Muscle of arm (tissue), 12 donors: Measurements from ENCODE around the gene DOCK2. TPM values are rescaled to one million over a fixed set of nuclear protein-coding genes. Genes with fewer than 3 reads are reported as not detected.

ENCODE experiments used
- DNase-seq: peaks from one replicate; pipeline ENCODE4 v3.0.0-alpha.2; 2013
- polyA plus RNA-seq, 12 donors: library from polyadenylated mRNA; unstranded; fragments of 120-200 nt; gene quantifications; one replicate each; pipeline ENCODE4 v1.2.1, GENCODE V29; 2013; ENCODE audit not compliant: insufficient read length in 12 of 12

The DOCK2 gene
- polyA plus RNA-seq, 12 donors, result 2.7 to 18.3 (median 3.6) TPM; not detected in 1

DNA sequence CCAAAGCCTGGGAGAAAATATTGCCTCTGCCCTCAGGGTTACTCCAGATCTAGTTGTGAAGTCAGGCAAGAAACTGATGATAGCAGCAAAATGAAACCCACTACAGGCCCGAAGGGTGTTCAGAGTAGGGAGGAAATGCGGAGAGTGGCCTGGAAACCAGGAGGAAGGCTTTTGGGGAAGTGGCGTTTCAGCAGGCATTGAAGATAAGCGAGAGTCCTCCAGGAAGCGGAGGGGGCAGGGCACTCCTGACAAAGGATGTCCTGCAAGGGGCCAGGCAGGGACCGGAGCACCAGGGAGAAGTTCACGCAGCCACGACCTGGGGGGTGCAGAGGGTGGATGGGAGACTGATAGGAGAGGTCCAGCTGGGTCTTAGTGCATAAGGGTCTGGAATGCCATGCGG lies 460.9 kb downstream of the DOCK2 start:
- no peak for DNase-seq

GRCh38 chr5:170100066-170100943 lies 463.2 kb downstream of the DOCK2 start:
- DNase-seq, result peak; percentile 86

DNA sequence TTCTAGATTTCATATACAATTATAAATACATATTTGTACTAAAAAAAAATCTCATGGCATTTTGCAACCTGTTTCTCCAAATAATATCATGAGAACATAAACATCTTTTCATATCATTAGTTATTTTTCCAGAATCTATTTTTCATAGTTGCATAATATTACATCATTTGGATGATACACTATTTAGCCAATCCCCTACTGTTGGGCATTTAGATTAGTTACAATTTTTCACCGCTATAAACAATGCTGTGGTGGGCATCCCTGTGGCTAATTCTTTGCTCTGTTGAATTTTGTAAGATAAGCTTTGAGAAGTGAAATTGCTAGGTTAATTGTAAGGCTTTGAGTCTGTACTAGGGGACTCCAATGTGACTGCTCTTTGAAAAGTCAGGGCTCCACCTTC lies 466.4 kb downstream of the DOCK2 start:
- DNase-seq, result no peak

- DNase-seq, result no peak
Observed at GRCh38 chr5:170104299-170104698, 467.2 kb downstream of the DOCK2 start.

DNA sequence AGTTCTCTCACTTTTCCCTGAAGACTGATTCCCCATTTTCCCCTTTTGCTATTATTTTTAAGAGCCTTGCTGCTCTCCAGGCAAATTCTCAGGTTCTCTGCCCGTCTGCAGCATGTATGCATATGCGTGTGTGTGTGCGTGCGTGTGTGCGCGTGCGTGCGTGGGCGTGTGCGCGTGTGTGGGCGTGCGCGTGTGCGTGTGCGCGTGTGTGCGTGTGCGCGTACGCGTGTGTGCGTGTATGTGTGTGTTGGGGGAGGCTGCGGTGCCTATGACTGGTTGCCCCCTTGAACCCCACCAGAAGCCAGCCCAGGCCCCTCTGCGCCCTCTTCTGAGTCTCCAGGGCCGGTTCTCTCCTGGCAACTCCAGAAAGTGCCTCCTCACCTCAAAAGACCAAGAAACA lies 467.6 kb downstream of the DOCK2 start:
- DNase-seq, result no peak

DNA sequence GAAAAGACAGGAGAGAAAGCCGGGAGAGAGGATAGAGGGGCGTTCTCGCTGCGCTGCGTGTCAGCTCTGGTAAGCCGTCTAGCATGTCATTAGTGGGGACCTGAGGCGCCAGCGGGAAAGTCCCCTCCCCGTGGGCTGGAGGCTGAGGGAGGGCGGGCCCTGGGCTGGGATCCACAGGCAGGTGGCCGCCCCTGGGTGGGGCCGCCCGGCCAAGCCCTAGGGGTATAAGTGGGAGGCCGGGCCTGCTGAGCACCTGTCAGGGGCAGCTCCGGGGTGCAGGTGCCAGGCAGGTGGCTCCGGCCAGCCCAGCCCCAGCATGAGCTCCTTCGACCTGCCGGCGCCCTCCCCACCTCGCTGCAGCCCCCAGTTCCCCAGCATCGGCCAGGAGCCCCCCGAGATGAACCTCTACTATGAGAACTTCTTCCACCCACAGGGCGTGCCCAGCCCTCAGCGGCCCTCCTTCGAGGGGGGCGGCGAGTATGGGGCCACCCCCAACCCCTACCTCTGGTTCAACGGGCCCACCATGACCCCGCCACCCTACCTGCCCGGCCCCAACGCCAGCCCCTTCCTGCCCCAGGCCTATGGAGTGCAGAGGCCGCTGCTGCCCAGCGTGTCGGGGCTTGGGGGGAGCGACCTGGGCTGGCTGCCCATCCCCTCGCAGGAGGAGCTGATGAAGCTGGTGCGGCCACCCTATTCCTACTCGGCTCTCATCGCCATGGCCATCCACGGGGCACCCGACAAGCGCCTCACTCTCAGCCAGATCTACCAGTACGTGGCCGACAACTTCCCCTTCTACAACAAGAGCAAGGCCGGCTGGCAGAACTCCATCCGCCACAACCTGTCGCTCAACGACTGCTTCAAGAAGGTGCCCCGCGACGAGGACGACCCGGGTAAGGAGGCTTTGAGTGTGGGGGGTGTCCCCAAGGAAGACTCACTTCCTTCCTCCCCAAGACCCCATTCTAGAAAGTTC lies 468.9 kb downstream of the DOCK2 start, which contains the start of gene FOXI1:
FOXI1 (plus strand) TSS at position 256 of the 970 bp plus-strand sequence; CDS start at position 317, 61 bp downstream.
- no peak for DNase-seq

DNA sequence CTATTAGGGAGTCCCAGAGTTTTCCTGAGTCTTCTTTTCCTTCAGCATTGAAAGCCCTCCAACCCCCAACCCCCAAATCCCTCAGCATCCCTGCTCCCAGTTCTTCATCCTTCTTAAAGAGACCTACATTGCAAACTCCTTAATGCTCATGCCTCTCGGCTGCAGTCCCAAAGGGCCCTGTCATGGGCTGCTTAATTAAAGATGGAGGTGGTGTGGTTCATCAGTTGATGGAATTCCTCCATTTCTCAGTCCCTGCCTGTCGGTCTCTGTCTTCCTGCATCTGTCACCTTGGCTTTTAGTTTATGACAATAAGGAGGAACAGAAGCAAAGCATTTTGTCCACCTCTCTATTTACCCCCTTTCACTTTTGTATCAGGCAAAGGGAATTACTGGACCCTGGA lies 470.6 kb downstream of the DOCK2 start:
- DNase-seq, result no peak

- DNase-seq, result no peak
Observed at GRCh38 chr5:170108266-170108785, 471.3 kb downstream of the DOCK2 start.

GRCh38 chr5:170109059-170110031 lies 472.3 kb downstream of the DOCK2 start:
- DNase-seq, result no peak

DNA sequence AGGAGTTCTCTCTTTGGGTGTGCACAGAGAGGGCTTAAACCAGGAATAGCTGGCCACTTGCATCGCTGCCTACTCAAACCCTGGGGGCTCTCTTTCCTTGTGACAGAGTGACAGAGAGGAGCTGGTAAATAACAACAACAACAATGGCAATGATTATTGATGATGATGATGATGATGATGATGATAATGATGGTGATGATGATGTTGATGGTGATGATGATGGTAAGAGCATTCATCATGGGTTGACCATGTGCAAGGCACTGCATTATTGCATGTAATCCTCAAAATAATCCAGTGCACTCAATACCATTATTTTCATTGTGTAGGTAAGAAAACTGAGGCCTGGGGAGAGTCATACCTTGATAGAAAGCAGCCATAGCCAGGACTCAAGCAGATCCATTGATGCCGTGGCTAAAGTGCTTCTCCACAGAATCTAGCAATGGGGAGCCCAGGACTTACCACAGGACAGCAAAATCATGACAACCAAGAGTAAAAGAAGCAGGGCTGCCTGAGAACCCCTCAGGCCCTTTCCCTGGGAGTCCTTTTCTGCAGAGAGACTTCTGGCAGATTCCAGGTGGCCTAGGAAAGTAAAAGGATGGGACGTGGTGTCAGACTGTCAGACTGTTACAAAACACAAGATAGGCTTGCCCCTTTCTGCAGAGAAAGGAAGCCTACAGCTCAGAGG lies 473.5 kb downstream of the DOCK2 start:
- no peak for DNase-seq

DNA sequence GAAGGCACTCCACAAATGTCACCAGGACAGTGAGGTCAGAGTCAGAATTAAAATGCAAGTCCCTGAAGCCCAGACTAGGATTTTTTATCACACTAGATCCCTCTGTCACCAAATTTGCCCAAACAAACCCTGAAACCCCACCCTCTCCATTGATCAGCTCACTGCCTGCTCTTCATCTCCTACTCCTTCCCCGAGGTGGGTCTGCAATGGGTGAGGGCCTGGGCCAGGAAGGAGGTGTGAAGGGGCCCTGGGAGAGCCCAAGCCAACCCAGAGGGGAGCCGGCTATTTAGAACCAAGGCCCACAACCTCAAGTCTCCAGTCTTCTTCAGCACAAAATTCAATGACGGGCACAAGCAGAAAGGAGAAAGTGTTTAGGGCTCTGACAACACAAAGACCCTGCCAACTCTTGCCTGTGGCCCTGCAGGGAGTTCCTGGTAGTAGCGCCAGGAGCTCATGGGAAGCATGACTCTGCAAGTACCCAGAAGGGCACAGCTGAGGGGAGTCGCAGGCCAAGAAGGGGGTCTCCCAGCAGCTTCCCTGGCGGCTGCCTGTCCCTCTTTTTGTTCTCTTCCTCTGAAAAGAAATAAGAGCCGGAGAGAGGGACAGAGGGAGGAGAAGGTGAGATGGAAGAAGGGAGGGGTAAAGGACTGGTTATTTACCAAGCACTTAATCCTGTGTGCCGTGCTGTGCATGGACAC lies 474.2 kb downstream of the DOCK2 start:
- DNase-seq, result no peak

DNA sequence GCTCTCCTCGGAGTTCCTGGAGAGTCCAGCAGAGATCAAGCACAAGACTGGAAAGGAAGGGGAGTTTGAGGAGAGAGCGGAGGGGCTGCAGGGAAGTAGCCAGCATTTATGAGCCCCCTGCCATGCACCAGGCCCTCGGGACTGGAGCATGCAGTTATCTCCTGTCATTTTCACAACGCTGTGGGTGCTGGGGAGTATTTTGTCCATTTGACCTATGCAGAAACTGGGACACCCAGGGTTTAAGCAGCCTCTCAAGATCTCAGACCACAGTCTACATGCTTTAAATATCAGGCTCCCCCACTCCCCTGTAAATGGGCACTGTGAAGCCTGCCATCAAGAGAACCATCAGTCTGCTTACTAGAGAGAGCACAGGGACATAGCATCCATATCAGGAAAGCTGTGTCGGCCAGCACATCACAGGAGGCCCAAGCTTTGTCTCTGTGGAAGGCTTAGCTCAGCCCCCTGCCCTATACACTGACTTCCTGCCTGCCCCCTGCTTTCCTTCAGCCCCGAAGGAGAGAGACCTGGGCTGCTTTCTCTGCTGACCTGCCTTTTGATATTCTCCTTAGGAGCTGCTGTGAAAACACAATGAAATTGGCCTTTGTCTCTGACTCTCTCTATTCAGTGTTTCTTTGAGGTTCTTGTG lies 475.9 kb downstream of the DOCK2 start:
- DNase-seq, result no peak

DNA sequence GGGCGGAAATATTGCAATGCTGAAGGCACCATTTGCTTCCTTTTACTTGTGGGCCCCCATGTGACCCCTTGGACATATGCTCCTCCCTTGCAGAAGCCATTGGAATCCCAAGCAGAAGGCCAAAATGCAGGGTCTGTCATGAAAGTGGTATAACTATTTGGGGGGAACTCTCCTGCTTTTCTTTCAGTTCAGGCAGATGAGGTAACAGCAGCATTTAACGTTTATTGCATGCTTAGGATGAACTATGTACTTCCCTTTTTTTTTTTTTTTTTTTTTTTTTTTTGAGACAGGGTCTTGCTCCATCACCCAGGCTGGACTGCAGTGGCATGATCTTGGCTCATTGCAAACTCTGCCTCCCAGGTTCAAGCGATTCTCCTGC lies 476.4 kb downstream of the DOCK2 start:
- no peak for DNase-seq

DNA sequence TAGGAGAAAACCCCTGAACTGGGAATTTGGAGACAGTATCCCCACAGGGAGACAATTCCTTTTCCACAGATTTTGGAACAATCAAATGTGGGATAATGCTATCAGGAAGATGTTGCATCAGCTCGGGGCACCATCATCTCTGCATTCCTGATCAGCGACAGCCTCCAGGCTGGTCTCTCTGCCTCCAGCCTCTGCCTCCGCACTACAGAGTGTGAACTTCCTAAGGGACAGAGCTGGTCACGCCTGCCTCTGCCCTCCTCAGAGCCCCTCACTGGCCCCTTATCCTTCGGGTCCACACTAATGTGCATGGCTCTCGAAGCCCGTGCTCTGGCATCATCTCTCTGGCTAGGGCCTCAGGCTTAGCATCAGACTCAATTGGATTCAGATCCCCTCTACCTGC lies 477.2 kb downstream of the DOCK2 start:
- DNase-seq, result no peak

GRCh38 chr5:170115925-170116324 lies 478.9 kb downstream of the DOCK2 start:
- no peak for DNase-seq

DNA sequence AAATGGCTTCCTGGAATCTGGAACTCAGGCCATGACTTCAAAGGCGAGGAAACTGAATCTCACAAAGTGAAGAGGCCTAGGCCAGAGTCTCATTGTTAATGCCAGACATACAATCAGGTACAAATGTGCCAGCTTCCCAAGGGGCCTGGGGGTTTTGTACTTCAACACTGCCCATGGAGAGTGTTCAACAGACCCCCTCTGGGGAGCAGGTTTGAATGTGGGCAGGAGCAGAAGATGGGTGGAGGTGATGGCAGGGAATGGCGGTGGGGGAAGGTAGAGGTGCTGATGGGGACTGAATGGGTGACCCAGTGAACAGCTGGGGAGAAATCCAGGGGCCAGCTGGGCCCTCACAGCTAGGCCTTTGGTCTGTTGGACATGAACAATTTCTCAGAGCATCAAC lies 480.7 kb downstream of the DOCK2 start:
- DNase-seq, result no peak

- no peak for DNase-seq
Observed at GRCh38 chr5:170120576-170120975, 483.5 kb downstream of the DOCK2 start.

- DNase-seq, result no peak
Observed at GRCh38 chr5:170121321-170121720, 484.2 kb downstream of the DOCK2 start.

- DNase-seq, result no peak
Observed at GRCh38 chr5:170126061-170126460, 489.0 kb downstream of the DOCK2 start.
